Memory B cell (primary cell): ENCODE measurements around the gene EXT2.

Experiments used
- ATAC-seq: fragments of 150-1000 bp; cut with Tn5 transposase; 2 replicates; pipeline ENCODE4 v1.10.0; 2021; ENCODE audit warnings: low read depth, mild to moderate bottlenecking, moderate library complexity
- DNase-seq, 2 donors: peaks; one replicate each; pipeline ENCODE4 v3.0.0; 2022; ENCODE audit warnings: low spot score in 2 of 2
- H3K27ac Mint-ChIP-seq: one replicate; pipeline ENCODE4 v1.8.0; 2022; ENCODE audit warnings: mild to moderate bottlenecking, moderate library complexity, mixed read lengths
- H3K27me3 Mint-ChIP-seq: one replicate; pipeline ENCODE4 v1.8.0; 2022; ENCODE audit warnings: mixed read lengths
- H3K36me3 Mint-ChIP-seq: one replicate; pipeline ENCODE4 v1.8.0; 2022; ENCODE audit warnings: mild to moderate bottlenecking, mixed read lengths
- H3K4me1 Mint-ChIP-seq: one replicate; pipeline ENCODE4 v1.8.0; 2022; ENCODE audit warnings: mixed read lengths
- H3K4me3 Mint-ChIP-seq: one replicate; pipeline ENCODE4 v1.8.0; 2022; ENCODE audit warnings: mild to moderate bottlenecking, moderate library complexity, mixed read lengths
- H3K9me3 Mint-ChIP-seq: one replicate; pipeline ENCODE4 v1.8.0; 2022; ENCODE audit warnings: mixed read lengths

The EXT2 gene

GRCh38 chr11:44101098-44101497, 5.6 kb downstream of the EXT2 start:
- H3K4me1 Mint-ChIP-seq = peaks cover 21% of the 10 kb centered on the region
- H3K4me3 Mint-ChIP-seq = no peak overlapping the region
- ATAC-seq = no peak
- H3K9me3 Mint-ChIP-seq = no peaks in the 10 kb centered on the region
- H3K27ac Mint-ChIP-seq = no peak overlapping the region
- H3K27me3 Mint-ChIP-seq = no peaks in the 10 kb centered on the region
- peaks cover 17% of the 10 kb centered on the region for H3K36me3 Mint-ChIP-seq
- no peak for DNase-seq

GRCh38 chr11:44104481-44105294, 9.2 kb downstream of the EXT2 start:
- peaks cover 16% of the 10 kb centered on the region for H3K4me1 Mint-ChIP-seq
- H3K4me3 Mint-ChIP-seq = no peak overlapping the region
- DNase-seq = no peak
- peaks cover 13% of the 10 kb centered on the region for H3K36me3 Mint-ChIP-seq
- H3K9me3 Mint-ChIP-seq = no peaks in the 10 kb centered on the region
- H3K27ac Mint-ChIP-seq = no peak overlapping the region
- ATAC-seq = no peak
- no peaks in the 10 kb centered on the region for H3K27me3 Mint-ChIP-seq

GRCh38 chr11:44108260-44108659, 12.8 kb downstream of the EXT2 start:
- no peak overlapping the region for H3K27ac Mint-ChIP-seq
- no peak overlapping the region for H3K4me3 Mint-ChIP-seq
- H3K9me3 Mint-ChIP-seq = no peaks in the 10 kb centered on the region
- H3K27me3 Mint-ChIP-seq = no peaks in the 10 kb centered on the region
- peaks cover 11% of the 10 kb centered on the region for H3K4me1 Mint-ChIP-seq
- ATAC-seq (no peak), DNase-seq (no peak)
- peaks cover 13% of the 10 kb centered on the region for H3K36me3 Mint-ChIP-seq

- Mint-ChIP-seq H3K36me3 (peaks cover 21% of the 10 kb centered on the region), H3K4me1 (peaks cover 11% of the 10 kb centered on the region), H3K9me3 (no peaks in the 10 kb centered on the region), H3K27ac (no peak overlapping the region), H3K27me3 (no peaks in the 10 kb centered on the region), H3K4me3 (no peak overlapping the region)
- DNase-seq (peak; percentile 47 to 54), ATAC-seq (peak; percentile 97)
Observed at GRCh38 chr11:44110231-44110679, 14.8 kb downstream of the EXT2 start.

- H3K4me3 Mint-ChIP-seq = no peak overlapping the region
- no peak overlapping the region for H3K27ac Mint-ChIP-seq
- no peaks in the 10 kb centered on the region for H3K9me3 Mint-ChIP-seq
- peaks cover 31% of the 10 kb centered on the region for H3K36me3 Mint-ChIP-seq
- ATAC-seq = no peak
- H3K4me1 Mint-ChIP-seq = peaks cover 7% of the 10 kb centered on the region
- H3K27me3 Mint-ChIP-seq = no peaks in the 10 kb centered on the region
- no peak for DNase-seq
Observed at GRCh38 chr11:44112091-44112821, 16.8 kb downstream of the EXT2 start.

GRCh38 chr11:44113018-44113417, 17.5 kb downstream of the EXT2 start:
- no peak for ATAC-seq
- Mint-ChIP-seq H3K27me3 (no peaks in the 10 kb centered on the region), H3K9me3 (no peaks in the 10 kb centered on the region), H3K4me3 (no peak overlapping the region), H3K4me1 (peaks cover 7% of the 10 kb centered on the region), H3K27ac (no peak overlapping the region), H3K36me3 (peaks cover 34% of the 10 kb centered on the region)
- DNase-seq = no peak

- no peak overlapping the region for H3K4me3 Mint-ChIP-seq
- ATAC-seq = no peak
- peaks cover 34% of the 10 kb centered on the region for H3K36me3 Mint-ChIP-seq
- peaks cover 7% of the 10 kb centered on the region for H3K4me1 Mint-ChIP-seq
- DNase-seq = no peak
- H3K27ac Mint-ChIP-seq = no peak overlapping the region
- H3K9me3 Mint-ChIP-seq = no peaks in the 10 kb centered on the region
- no peaks in the 10 kb centered on the region for H3K27me3 Mint-ChIP-seq
Observed at GRCh38 chr11:44113572-44113971, 18.1 kb downstream of the EXT2 start.

GRCh38 chr11:44116234-44116830, 20.9 kb downstream of the EXT2 start:
- peaks cover 41% of the 10 kb centered on the region for H3K36me3 Mint-ChIP-seq
- ATAC-seq (no peak), DNase-seq (no peak)
- no peaks in the 10 kb centered on the region for H3K9me3 Mint-ChIP-seq
- no peak overlapping the region for H3K27ac Mint-ChIP-seq
- H3K27me3 Mint-ChIP-seq = no peaks in the 10 kb centered on the region
- H3K4me3 Mint-ChIP-seq = no peak overlapping the region
- H3K4me1 Mint-ChIP-seq = no peaks in the 10 kb centered on the region

- ATAC-seq (no peak), DNase-seq (no peak)
- Mint-ChIP-seq H3K27me3 (no peaks in the 10 kb centered on the region), H3K4me3 (no peak overlapping the region), H3K4me1 (no peaks in the 10 kb centered on the region), H3K36me3 (peaks cover 47% of the 10 kb centered on the region), H3K9me3 (no peaks in the 10 kb centered on the region), H3K27ac (no peak overlapping the region)
Observed at GRCh38 chr11:44120169-44120568, 24.7 kb downstream of the EXT2 start.

- no peaks in the 10 kb centered on the region for H3K27me3 Mint-ChIP-seq
Observed at GRCh38 chr11:44125598-44125997, 30.1 kb downstream of the EXT2 start.

GRCh38 chr11:44126304-44126703, 30.8 kb downstream of the EXT2 start:
- Mint-ChIP-seq H3K27ac (no peak overlapping the region), H3K4me1 (no peaks in the 10 kb centered on the region), H3K27me3 (no peaks in the 10 kb centered on the region), H3K4me3 (no peak overlapping the region), H3K9me3 (no peaks in the 10 kb centered on the region), H3K36me3 (peaks cover 49% of the 10 kb centered on the region)
- no peak for ATAC-seq
- DNase-seq = no peak

More at GRCh38 chr11:44125598-44125997, 30.1 kb downstream of the EXT2 start:
- ATAC-seq (no peak), DNase-seq (no peak)
- H3K27ac Mint-ChIP-seq = no peak overlapping the region
- H3K9me3 Mint-ChIP-seq = no peaks in the 10 kb centered on the region
- peaks cover 50% of the 10 kb centered on the region for H3K36me3 Mint-ChIP-seq
- no peak overlapping the region for H3K4me3 Mint-ChIP-seq
- no peaks in the 10 kb centered on the region for H3K4me1 Mint-ChIP-seq

GRCh38 chr11:44127130-44127529, 31.7 kb downstream of the EXT2 start:
- no peak overlapping the region for H3K4me3 Mint-ChIP-seq
- no peaks in the 10 kb centered on the region for H3K27me3 Mint-ChIP-seq
- DNase-seq (no peak), ATAC-seq (no peak)
- H3K27ac Mint-ChIP-seq = no peak overlapping the region
- H3K9me3 Mint-ChIP-seq = no peaks in the 10 kb centered on the region
- H3K4me1 Mint-ChIP-seq = no peaks in the 10 kb centered on the region
- H3K36me3 Mint-ChIP-seq = peaks cover 44% of the 10 kb centered on the region

- no peak overlapping the region for H3K4me3 Mint-ChIP-seq
- H3K9me3 Mint-ChIP-seq = no peaks in the 10 kb centered on the region
- no peak overlapping the region for H3K27ac Mint-ChIP-seq
- no peaks in the 10 kb centered on the region for H3K4me1 Mint-ChIP-seq
- ATAC-seq (no peak), DNase-seq (no peak)
- H3K27me3 Mint-ChIP-seq = no peaks in the 10 kb centered on the region
- peaks cover 49% of the 10 kb centered on the region for H3K36me3 Mint-ChIP-seq
Observed at GRCh38 chr11:44128729-44129128, 33.3 kb downstream of the EXT2 start.

GRCh38 chr11:44130751-44131150, 35.3 kb downstream of the EXT2 start:
- Mint-ChIP-seq H3K9me3 (no peaks in the 10 kb centered on the region), H3K27me3 (no peaks in the 10 kb centered on the region), H3K27ac (no peak overlapping the region), H3K4me3 (no peak overlapping the region), H3K4me1 (no peaks in the 10 kb centered on the region), H3K36me3 (peaks cover 42% of the 10 kb centered on the region)
- no peak for DNase-seq
- ATAC-seq = no peak
